IMR-90 (cell line): ENCODE results near the gene YWHAG. TPM values are rescaled to one million over a fixed set of nuclear protein-coding genes. Genes with fewer than 3 reads are reported as not detected.

Source experiments
- ATAC-seq: fragments of 200-7000 bp; cut with Tn5 transposase; 2 replicates; pipeline ENCODE4 v1.9.1; 2020; ENCODE audit warnings: low read depth, mild to moderate bottlenecking, moderate library complexity
- BruUV-seq: library from RNA; stranded (reverse); fragments of 400-500 nt; replicated peaks from 2 replicates; lab custom pipeline; 2021; lab: Mats Ljungman, UMichigan
- CTCF ChIA-PET: fragments of 300-600 bp; formaldehyde crosslinking; extraction: SDS; loops from one replicate; lab custom pipeline; 2021; ENCODE audit warnings: antibody characterized with exemption; lab: Yijun Ruan, JAX
- POLR2A ChIA-PET: fragments of 300-600 bp; sonication (Branson Sonifier 250); formaldehyde crosslinking; loops from one replicate; lab custom pipeline; 2022; ENCODE audit warnings: antibody characterized with exemption; ENCODE audit not compliant: unreplicated experiment; lab: Charles Lee
- DNase-seq: peaks from one replicate; pipeline ENCODE4 v3.0.0; 2013
- H2AFZ ChIP-seq: replicated peaks from 2 replicates; pipeline ENCODE3; 2013; ENCODE audit warnings: low read length, mild to moderate bottlenecking; ENCODE audit not compliant: poor library complexity
- H2AK5ac ChIP-seq: 2 replicates; pipeline ENCODE4 v1.6.1; 2013; ENCODE audit warnings: low read depth, low read length, inconsistent platforms
- H2AK9ac ChIP-seq: replicated peaks from 2 replicates; pipeline ENCODE3; 2013; ENCODE audit warnings: mild to moderate bottlenecking, low read depth, low read length, moderate library complexity; ENCODE audit not compliant: poor library complexity
- H2BK120ac ChIP-seq: 2 replicates; pipeline ENCODE4 v1.6.1; 2013; ENCODE audit warnings: low read depth, low read length, inconsistent platforms
- H2BK15ac ChIP-seq: 3 replicates; pipeline ENCODE4 v1.6.1; 2013; ENCODE audit warnings: low read depth, low read length, inconsistent platforms
- H2BK20ac ChIP-seq: 2 replicates; pipeline ENCODE4 v1.6.1; 2013; ENCODE audit warnings: low read depth, mild to moderate bottlenecking, inconsistent platforms, low read length, moderate library complexity
- H2BK5ac ChIP-seq: 2 replicates; pipeline ENCODE4 v1.6.1; 2013; ENCODE audit warnings: mild to moderate bottlenecking, low read depth, low read length, inconsistent platforms; ENCODE audit not compliant: poor library complexity, severe bottlenecking
- H3K14ac ChIP-seq: replicated peaks from 2 replicates; pipeline ENCODE4 v1.6.1; 2013; ENCODE audit warnings: low read depth, low read length, inconsistent platforms
- H3K18ac ChIP-seq: 2 replicates; pipeline ENCODE4 v1.6.1; 2013; ENCODE audit warnings: low read depth, low read length, control low read depth
- H3K23ac ChIP-seq: 2 replicates; pipeline ENCODE4 v1.6.1; 2013; ENCODE audit warnings: low read depth, low read length, inconsistent platforms
- H3K27ac ChIP-seq: 2 replicates; pipeline ENCODE4 v1.5.1; 2013; ENCODE audit warnings: mild to moderate bottlenecking, control low read depth, low read length; ENCODE audit not compliant: insufficient read depth
- H3K27me3 ChIP-seq: 2 replicates; pipeline ENCODE4 v1.6.1; 2013; ENCODE audit warnings: low read length; ENCODE audit not compliant: control insufficient read depth, insufficient read depth
- H3K36me3 ChIP-seq: 2 replicates; pipeline ENCODE4 v1.6.1; 2013; ENCODE audit warnings: low read length, mixed read lengths; ENCODE audit not compliant: control insufficient read depth, insufficient read depth
- H3K4ac ChIP-seq: 2 replicates; pipeline ENCODE4 v1.6.1; 2013; ENCODE audit warnings: low read depth, low read length, inconsistent platforms
- H3K4me1 ChIP-seq: 2 replicates; pipeline ENCODE4 v1.6.1; 2013; ENCODE audit warnings: low read length, mixed read lengths; ENCODE audit not compliant: control insufficient read depth, insufficient read depth
- H3K4me2 ChIP-seq: 2 replicates; pipeline ENCODE4 v1.6.1; 2013; ENCODE audit warnings: low read depth, mild to moderate bottlenecking, control low read depth, low read length, moderate library complexity
- H3K4me3 ChIP-seq: 2 replicates; pipeline ENCODE4 v1.5.1; 2013; ENCODE audit warnings: low read depth, mild to moderate bottlenecking, control low read depth, low read length, moderate library complexity; ENCODE audit not compliant: insufficient read depth
- H3K56ac ChIP-seq: 2 replicates; pipeline ENCODE4 v1.6.1; 2013; ENCODE audit warnings: low read length, inconsistent platforms; ENCODE audit not compliant: insufficient read depth; ENCODE audit errors: extremely low read depth
- H3K79me1 ChIP-seq, 2 experiments: 2 replicates each; pipeline ENCODE4 v1.6.1; 2013; ENCODE audit warnings: low read length in 2 of 2, inconsistent platforms in 1 of 2, low read depth in 1 of 2
- H3K9ac ChIP-seq: 2 replicates; pipeline ENCODE4 v1.6.1; 2013; ENCODE audit warnings: low read depth, low read length, control low read depth
- H3K9me1 ChIP-seq: 2 replicates; pipeline ENCODE4 v1.6.1; 2013; ENCODE audit warnings: low read length, inconsistent platforms; ENCODE audit not compliant: insufficient read depth
- H3K9me3 ChIP-seq: 2 replicates; pipeline ENCODE4 v1.6.1; 2013; ENCODE audit warnings: low read length; ENCODE audit not compliant: control insufficient read depth, insufficient read depth
- H4K20me1 ChIP-seq: 2 replicates; pipeline ENCODE4 v1.6.1; 2013; ENCODE audit warnings: low read length, inconsistent platforms; ENCODE audit not compliant: insufficient read depth
- H4K5ac ChIP-seq: 2 replicates; pipeline ENCODE4 v1.6.1; 2013; ENCODE audit warnings: mild to moderate bottlenecking, low read depth, low read length, control low read depth
- H4K8ac ChIP-seq, 2 experiments: 2 replicates each; pipeline ENCODE4 v1.6.1; 2013; ENCODE audit warnings: low read depth in 2 of 2, low read length in 2 of 2, control low read depth in 1 of 2, inconsistent platforms in 1 of 2
- H4K91ac ChIP-seq: 2 replicates; pipeline ENCODE4 v1.6.1; 2013; ENCODE audit warnings: low read depth, low read length, inconsistent platforms; ENCODE audit not compliant: insufficient read depth
- BHLHE40 ChIP-seq: fragments of 150-350 bp; IDR thresholded peaks from 2 replicates; pipeline ENCODE4 v1.6.1; 2016; ENCODE audit warnings: mild to moderate bottlenecking, low read depth, low read length
- CHD1 ChIP-seq: IDR thresholded peaks from 2 replicates; pipeline ENCODE4 v1.6.1; 2012; ENCODE audit warnings: low read depth, low read length, improper control_type of control experiment
- MAFK ChIP-seq: IDR thresholded peaks from 2 replicates; pipeline ENCODE4 v1.6.1; 2012; ENCODE audit warnings: low read depth, low read length, improper control_type of control experiment
- MAZ ChIP-seq: IDR thresholded peaks from 2 replicates; pipeline ENCODE4 v1.6.1; 2012; ENCODE audit warnings: low read depth, mild to moderate bottlenecking, low read length, improper control_type of control experiment, moderate library complexity, borderline replicate concordance
- MXI1 ChIP-seq: IDR thresholded peaks from 2 replicates; pipeline ENCODE4 v1.6.1; 2012; ENCODE audit warnings: low read depth, mild to moderate bottlenecking, low read length, moderate library complexity, borderline replicate concordance
- POLR2A ChIP-seq: IDR thresholded peaks from 2 replicates; pipeline ENCODE4 v1.6.1; 2012; ENCODE audit warnings: mild to moderate bottlenecking, low read depth, low read length
- RCOR1 ChIP-seq: IDR thresholded peaks from 2 replicates; pipeline ENCODE4 v1.6.1; 2012; ENCODE audit warnings: mild to moderate bottlenecking, low read length, improper control_type of control experiment; ENCODE audit not compliant: insufficient replicate concordance
- SMC3 ChIP-seq: fragments of 150-350 bp; IDR thresholded peaks from 2 replicates; pipeline ENCODE4 v1.6.1; 2016; ENCODE audit warnings: low read depth, mild to moderate bottlenecking, antibody characterized with exemption, low read length, moderate library complexity
- WGBS, 2 experiments: methylation state at CpG; one replicate each; pipeline versions ENCODE4 v1.1.5 to v1.1.7; 2013; ENCODE audit warnings: missing lambda C conversion rate in 2 of 2; ENCODE audit not compliant: insufficient read length in 1 of 2; ENCODE audit errors: extremely low coverage in 2 of 2; 5-methylcytosine and 5-hydroxymethylcytosine counted together
- dilution Hi-C: fragments of 300-500 bp; cut with HindIII; formaldehyde crosslinking; loops from one replicate; pipeline ENCODE4 v1.14.3; 2018; ENCODE audit warnings: low sequenced_read_pairs; ENCODE audit not compliant: unreplicated experiment
- in situ Hi-C: fragments of 300-500 bp; cut with MboI; formaldehyde crosslinking; loops from 3 replicates; pipeline ENCODE4 v1.14.3; 2019; ENCODE audit warnings: low sequenced_read_pairs, inconsistent platforms, mixed read lengths
- intact Hi-C: fragments of 100-400 bp; cut with micrococcal nuclease; formaldehyde crosslinking; loops from 2 replicates; pipeline ENCODE4 v1.10.0; 2022
- polyA plus RNA-seq, 3 experiments: library from polyadenylated mRNA; depleted of rRNA; stranded (reverse); fragments of >200 nt; gene quantifications; 2 replicates each; pipeline ENCODE4 v1.2.3, GENCODE V29; 2012; ENCODE audit warnings: low replicate concordance in 1 of 3
- total RNA-seq: library from RNA; depleted of rRNA; stranded (reverse); fragments of >200 nt; gene quantifications from 2 replicates; pipeline ENCODE4 v1.2.3, GENCODE V29; 2012
- TF ChIP-seq, protein P1 (sequence below): fragments of 150-350 bp; IDR thresholded peaks from 2 replicates; pipeline ENCODE4 v1.6.1; 2016; ENCODE audit warnings: low read depth, mild to moderate bottlenecking, low read length, moderate library complexity, borderline replicate concordance

The YWHAG gene
- total and polyA plus RNA-seq, 2 of the 4 experiments (the other 2 are of a cell fraction), result 40.1 to 64.9 TPM

DNA sequence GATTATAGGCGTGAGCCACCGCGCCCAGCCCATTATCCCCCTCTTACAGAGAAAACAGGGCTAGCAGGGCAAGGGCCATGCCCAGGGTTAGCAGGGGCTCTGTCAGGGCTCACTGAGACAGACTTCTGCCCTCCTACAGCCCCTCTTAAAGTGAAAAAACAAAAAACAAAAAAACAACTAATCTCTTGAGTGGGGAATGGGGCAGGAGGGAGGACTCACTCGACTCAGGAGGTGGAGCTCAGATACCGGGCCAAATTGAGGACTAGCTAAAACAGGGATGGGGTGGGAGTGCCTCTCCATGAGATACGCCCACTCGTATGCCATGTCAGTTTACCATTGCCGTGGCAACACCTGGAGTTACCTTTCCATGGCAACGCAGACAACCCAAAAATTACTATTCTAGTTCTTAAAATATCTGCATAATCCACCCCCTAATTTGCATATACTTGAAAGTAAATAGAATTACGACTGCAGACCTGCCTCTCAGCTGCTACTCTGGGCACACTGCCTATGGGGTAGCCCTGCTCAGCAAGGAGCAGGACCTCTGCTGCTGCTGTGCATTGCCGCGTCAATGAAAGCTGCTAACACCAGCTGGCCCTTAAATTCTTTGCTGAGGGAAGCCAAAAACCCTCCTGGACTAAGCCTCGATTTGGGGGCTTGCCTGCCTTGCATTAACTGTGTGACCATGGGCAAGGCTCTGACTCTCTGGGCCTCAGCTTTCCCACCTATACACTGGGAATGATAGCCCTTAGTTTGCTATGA lies 37.4 kb upstream of the YWHAG start:
- TF ChIP-seq MAFK, result no peak
- no peak for TF ChIP-seq POLR2A
- TF ChIP-seq BHLHE40, result no peak
- TF ChIP-seq MXI1, result no peak
- no peak for TF ChIP-seq MAZ
- no peak for TF ChIP-seq CHD1
- TF ChIP-seq, protein P1, sequence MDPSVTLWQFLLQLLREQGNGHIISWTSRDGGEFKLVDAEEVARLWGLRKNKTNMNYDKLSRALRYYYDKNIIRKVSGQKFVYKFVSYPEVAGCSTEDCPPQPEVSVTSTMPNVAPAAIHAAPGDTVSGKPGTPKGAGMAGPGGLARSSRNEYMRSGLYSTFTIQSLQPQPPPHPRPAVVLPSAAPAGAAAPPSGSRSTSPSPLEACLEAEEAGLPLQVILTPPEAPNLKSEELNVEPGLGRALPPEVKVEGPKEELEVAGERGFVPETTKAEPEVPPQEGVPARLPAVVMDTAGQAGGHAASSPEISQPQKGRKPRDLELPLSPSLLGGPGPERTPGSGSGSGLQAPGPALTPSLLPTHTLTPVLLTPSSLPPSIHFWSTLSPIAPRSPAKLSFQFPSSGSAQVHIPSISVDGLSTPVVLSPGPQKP, result no peak
- TF ChIP-seq RCOR1, result no peak
- no peak for TF ChIP-seq SMC3
- in situ Hi-C loops, result no loop called here
- Histone ChIP-seq H2AK5ac (no peak overlapping the region), H3K27ac (no peak overlapping the region), H2BK20ac (no peak overlapping the region), H2BK5ac (no peak overlapping the region), H3K9me3 (no peaks in the 10 kb centered on the region), H2BK120ac (no peak overlapping the region), H2AK9ac (no peak overlapping the region), H4K91ac (no peak overlapping the region), H3K56ac (no peak overlapping the region), H3K27me3 (no peaks in the 10 kb centered on the region; the same call in 1 of the 2 replicates), H3K18ac (no peak overlapping the region), H2AFZ (no peak overlapping the region), H3K79me1 (peaks cover 0 to 5% of the 10 kb centered on the region in 2 experiments; a peak in 1 of 4 replicates), H3K14ac (no peak overlapping the region), H3K9ac (no peak overlapping the region), H2BK15ac (no peak overlapping the region), H3K4me3 (no peak overlapping the region), H3K23ac (no peak overlapping the region), H3K36me3 (no peaks in the 10 kb centered on the region), H3K9me1 (peaks cover 11% of the 10 kb centered on the region), H3K4ac (no peak overlapping the region), H3K4me1 (peaks cover 13% of the 10 kb centered on the region), H3K4me2 (no peak overlapping the region), H4K8ac (no peak overlapping the region), H4K20me1 (no peaks in the 10 kb centered on the region), H4K5ac (no peak overlapping the region)
- dilution Hi-C loops, result no loop called here
- ATAC-seq (no peak), DNase-seq (no peak)
- no TSS peak for BruUV-seq
- ChIA-PET POLR2A (no interaction called here), CTCF (no interaction called here)
- 44% methylated on average over 7 of the region's 13 CpGs; no CpG with 5 or more reads in 1 of the 2 experiments for WGBS, 2 experiments
- intact Hi-C loops, result no loop called here
